Ramos (cell line): ENCODE data around the gene PLVAP.

ENCODE experiments used
- in situ Hi-C: fragments of 300-500 bp; cut with MboI; formaldehyde crosslinking; loops from one replicate; pipeline ENCODE4 v1.14.3; 2022; ENCODE audit warnings: low sequenced_read_pairs; ENCODE audit not compliant: unreplicated experiment

Gene PLVAP

GRCh38 chr19:17336872-17337674 lies 40.1 kb downstream of the PLVAP start, which contains the start of gene GTPBP3:
Gene GTPBP3 (plus strand): TSS chr19:17337553. CDS start chr19:17337612, 59 bp downstream.
- in situ Hi-C loops: no loop called here

- in situ Hi-C loops: no loop called here
These were observed 41.6 kb downstream of the PLVAP start for GRCh38 chr19:17335575-17335974.

- in situ Hi-C loops: no loop called here
These were observed 42.4 kb downstream of the PLVAP start, which contains the start of gene ANO8 for GRCh38 chr19:17334414-17335409. Gene ANO8 (minus strand): TSS chr19:17334855. CDS start chr19:17334670, 185 bp downstream.

- in situ Hi-C loops: no loop called here
These were observed 43.3 kb downstream of the PLVAP start for GRCh38 chr19:17333611-17334413.

GRCh38 chr19:17332677-17333581 lies 44.2 kb downstream of the PLVAP start:
- in situ Hi-C loops: no loop called here

- in situ Hi-C loops: no loop called here
These were observed 44.8 kb downstream of the PLVAP start for GRCh38 chr19:17332360-17332676.

- in situ Hi-C loops: no loop called here
These were observed 46.0 kb downstream of the PLVAP start for GRCh38 chr19:17331045-17331558.

GRCh38 chr19:17330262-17331044 lies 46.7 kb downstream of the PLVAP start:
- in situ Hi-C loops: no loop called here

GRCh38 chr19:17329366-17330261 lies 47.5 kb downstream of the PLVAP start:
- in situ Hi-C loops: no loop called here

GRCh38 chr19:17328517-17329365 lies 48.4 kb downstream of the PLVAP start:
- in situ Hi-C loops: no loop called here

GRCh38 chr19:17327654-17328516 lies 49.3 kb downstream of the PLVAP start:
- in situ Hi-C loops: no loop called here

- in situ Hi-C loops: no loop called here
These were observed 50.0 kb downstream of the PLVAP start for GRCh38 chr19:17327068-17327653.

- in situ Hi-C loops: no loop called here
These were observed 50.6 kb downstream of the PLVAP start for GRCh38 chr19:17326595-17326966.

- in situ Hi-C loops: no loop called here
These were observed 51.1 kb downstream of the PLVAP start for GRCh38 chr19:17325881-17326594.
